Measurements from ENCODE around the gene BACE1.

- no peak for TF ChIP-seq CTCF (IDR thresholded peaks at IDR 0.05)
- TF ChIP-seq POLR2A (IDR thresholded peaks at IDR 0.05), result no peak
Observed at GRCh38 chr11:117337076-117337475, 21.0 kb upstream of the BACE1 start.
